Measurements from ENCODE around the gene ANGEL1.

The ANGEL1 gene

DNA sequence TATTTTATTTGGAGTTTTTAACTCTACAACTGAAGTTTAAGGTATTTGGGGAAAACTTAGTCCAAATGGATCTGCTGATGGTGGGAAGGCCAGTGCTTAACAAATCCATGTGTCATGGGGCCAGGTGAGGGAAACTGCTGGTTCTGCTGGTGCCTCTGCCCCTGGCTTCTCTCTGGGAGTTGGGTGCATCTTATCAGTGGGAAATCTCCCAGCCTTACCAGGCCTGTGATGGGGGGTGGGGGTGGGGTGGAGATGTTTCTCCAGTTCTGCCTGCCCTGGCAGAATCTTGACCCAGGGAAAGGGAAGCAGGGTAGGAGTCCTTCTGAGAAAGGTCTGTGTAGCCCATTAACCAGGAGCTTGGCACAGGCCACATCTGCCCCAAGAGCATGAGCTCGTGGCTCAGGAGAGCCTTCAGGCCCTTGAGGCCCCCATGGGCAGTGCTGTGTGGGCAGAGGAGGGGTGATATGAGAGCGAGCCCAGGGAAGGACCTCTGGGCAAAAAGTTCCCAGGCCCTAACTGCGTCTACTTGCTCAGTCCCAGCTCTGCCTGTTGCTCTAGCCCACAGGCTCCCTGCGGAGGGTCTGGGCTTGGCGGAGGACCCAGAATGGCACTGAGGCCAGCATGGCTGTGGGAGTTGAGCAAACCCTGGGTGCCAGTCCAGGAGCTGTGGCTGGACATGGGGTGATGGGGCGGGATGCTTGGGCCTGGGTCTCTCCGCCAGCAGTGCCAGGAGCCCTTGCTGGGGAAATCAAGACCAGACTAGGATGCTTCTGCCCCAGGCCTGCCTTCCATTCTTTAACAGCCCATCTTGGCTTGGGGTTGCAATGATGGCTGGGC, 33.2 kb downstream of the ANGEL1 start:
- DNase-seq (ENCODE audit: low read depth), result no peak

GRCh38 chr14:76778546-76779215, 34.0 kb downstream of the ANGEL1 start:
- DNase-seq (ENCODE audit: low read depth), result no peak

GRCh38 chr14:76777721-76778120, 35.0 kb downstream of the ANGEL1 start:
- no peak for DNase-seq (ENCODE audit: low read depth)

DNA sequence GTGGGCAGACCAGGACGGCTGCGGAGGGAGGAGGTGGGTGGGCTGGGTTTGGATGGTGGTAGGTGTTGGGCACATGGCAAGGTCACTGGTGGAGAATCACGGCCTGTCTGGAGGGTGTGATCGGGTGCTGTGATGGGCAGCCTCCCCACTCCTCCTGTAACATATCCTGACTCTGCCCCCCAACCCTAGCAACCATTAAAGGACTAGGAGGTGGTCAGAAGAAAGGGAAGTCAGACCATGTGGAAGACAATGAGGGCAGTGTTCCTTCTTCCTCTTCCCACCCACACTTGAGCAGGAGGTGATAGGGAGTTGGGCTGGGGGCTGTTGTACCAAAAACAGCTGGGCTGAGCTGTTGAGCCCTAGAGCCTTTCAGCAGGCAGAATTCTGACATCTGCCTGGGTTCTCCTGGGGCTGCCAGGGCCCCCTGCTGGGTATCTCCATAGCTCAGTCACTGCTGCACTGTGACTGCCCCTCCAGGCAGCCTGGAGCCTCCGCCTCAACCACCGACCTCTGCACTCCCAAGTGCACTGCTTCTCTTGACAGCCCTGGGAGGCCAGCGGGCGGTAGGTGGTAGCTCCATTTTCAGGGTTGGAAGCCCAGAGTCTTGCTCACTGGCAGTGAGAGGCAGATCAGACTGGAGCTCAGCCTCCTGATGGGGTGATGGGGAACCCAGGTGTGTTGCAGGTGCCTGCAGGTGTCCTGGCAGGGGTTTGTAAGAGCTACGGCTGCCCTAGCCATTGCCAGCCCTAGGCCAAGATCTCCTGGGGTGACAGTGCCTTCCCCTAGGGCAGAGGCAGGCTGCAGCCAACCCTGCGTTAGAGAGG, 36.0 kb downstream of the ANGEL1 start:
- DNase-seq (ENCODE audit: low read depth), result no peak

GRCh38 chr14:76775695-76776427, 36.8 kb downstream of the ANGEL1 start:
- DNase-seq (ENCODE audit: low read depth), result no peak

DNA sequence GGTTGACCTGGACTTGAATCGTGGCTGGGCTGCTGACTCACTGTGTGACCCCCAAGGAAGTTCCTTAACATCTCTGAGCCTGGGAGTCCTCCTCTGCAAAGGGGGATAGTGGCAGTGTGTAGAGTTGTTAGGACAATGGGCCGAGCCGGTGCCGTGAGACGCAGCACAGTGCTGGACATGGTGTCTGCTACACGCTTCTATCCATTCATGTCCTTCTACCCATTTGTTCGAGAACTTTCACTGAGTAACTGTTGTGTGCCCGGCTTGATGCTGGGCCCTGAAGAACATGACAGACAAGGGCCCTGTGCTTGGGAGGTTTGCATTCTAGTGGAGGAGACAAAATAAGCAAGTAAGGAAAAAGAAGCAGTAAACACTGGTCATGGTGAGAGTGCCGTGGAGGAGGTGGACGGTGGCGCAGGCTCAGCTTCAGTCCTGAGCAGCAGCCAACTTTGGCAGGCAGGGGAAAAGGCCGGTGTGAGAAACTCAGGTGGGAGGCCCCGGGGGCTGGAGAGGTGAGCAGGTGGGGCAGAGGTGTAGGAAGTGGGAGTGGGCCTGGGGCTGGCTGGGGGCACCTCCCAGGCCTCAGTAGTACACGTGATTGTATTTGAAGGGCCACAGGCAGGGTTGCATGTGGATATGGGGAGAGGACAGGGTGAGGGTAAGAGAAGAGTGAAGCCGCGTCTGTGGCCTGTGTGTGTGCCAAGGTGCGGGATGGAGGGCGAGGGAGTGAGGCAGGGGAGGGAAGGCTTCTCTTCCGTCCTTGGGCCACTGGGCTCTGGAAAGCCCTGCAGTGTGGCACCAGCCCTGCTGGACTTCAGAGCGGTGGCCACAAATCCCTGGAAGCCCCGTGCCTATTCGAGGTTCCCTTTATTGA, 37.6 kb downstream of the ANGEL1 start:
- no peak for DNase-seq (ENCODE audit: low read depth)

DNA sequence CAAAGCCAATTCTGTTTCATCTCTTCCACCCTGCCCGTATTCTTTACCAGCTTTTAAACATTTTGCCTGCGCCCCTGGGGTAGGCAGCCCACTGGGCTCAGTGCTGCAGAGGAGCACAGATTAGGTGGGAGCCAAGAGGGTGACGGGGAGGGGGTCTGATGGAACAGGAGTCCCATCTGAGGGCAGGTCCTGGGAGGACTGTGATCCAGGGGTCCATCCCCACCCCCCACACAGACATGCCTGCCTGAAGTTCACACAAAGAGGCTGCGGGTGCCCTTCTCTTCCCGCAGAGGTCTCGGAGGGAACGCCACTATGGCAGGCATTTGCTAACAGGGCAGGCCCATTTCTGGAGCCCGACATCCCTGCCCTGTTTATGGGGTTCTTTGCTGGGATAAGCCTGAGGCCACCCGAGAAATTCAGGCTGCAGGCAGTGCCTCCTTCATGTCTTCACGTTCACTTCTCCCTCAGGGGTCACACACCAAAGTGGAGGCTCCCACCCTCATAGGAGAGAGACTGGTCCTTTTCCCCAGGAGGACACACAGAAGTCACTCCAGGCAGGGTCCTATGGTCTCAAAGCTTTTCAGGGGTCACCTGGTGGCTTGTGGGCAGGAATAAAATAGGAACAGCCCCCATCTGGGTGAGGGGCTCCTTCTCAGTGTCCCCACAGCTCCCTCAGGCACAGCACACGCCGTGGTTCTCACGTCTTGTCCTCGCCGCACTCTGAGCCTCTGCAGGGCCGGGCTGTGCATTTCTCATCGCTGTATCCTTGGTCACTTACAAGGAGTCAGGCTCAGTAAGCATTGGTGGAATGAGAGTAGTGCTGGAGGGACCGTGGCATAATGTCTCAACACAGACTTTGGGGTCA, 38.5 kb downstream of the ANGEL1 start:
- DNase-seq (ENCODE audit: low read depth), result no peak

- no peak for DNase-seq (ENCODE audit: low read depth)
Observed at GRCh38 chr14:76773188-76773885, 39.3 kb downstream of the ANGEL1 start.

- no peak for DNase-seq (ENCODE audit: low read depth)
Observed at GRCh38 chr14:76772300-76773187, 40.1 kb downstream of the ANGEL1 start.

DNA sequence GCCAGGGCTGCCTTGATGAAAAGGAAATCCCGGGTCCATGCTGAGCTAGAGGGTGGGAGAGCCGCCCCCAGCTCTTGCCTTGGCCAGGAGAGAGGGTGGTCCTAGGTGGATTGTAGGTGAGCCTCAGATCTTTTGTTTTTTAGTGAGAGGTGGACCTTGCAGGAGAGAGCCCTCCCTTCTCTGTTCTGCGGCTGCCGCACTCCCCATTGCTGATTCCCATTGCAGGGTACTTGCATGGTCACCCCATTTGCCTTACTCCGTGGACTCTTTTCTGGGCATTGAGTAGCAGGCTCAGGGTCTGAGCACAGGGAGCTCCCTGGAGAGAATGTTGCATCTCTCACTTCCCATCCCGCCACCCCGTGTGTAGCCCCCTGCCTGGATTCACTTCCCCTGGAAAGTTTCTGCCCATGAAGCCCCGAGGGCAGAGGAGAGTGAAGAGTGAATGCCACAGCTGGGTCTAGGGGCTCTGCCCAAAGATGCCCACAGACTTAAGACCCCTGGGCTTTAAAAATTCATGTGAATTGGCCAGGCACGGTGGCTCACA, 41.2 kb downstream of the ANGEL1 start:
- DNase-seq (ENCODE audit: low read depth), result no peak

DNA sequence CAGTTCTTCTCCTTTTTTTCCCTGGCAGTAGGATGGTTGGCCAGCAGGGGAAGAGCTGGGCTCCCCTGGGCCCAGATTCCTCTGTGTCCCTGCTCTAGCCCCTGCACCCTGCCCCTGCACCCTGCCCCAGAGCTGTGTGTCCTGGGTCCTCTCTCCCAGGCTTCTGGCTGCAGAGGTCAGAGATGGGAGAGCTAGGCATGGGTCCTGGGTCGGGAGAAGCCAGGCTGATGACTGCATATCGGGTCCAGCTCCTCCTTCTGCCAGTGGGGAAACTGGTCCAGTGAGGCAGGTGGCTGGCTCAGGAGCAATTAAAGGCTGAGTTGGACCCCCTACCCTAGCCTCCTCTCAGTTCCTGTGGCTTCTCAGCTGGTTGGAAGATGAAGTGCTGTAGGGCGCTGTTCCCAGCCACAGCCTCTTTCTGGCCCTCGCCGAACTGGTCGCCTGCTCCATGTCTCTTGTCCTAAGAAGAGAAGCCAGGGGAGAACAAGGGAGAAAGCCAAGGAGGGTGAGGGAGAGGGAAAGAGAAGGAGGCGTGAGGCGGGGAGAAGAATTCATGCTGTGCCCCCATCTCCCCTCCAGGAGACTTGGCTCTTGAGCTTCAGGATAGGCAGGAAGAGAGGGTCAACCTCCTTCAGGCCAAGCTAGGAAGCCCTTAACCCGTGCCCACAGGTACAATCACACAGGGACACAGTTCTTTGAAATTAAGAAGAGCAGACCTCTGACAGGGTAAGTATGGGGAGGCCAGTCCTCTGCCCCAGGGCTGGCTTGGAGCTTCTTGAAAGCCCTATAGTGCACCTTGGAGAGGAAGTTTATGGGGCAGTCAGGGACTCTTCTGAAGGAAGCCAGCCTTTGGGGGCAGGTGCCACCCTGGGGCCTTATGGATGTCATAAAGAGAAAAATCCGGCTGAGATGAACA, 41.9 kb downstream of the ANGEL1 start:
- DNase-seq (ENCODE audit: low read depth), result no peak

DNA sequence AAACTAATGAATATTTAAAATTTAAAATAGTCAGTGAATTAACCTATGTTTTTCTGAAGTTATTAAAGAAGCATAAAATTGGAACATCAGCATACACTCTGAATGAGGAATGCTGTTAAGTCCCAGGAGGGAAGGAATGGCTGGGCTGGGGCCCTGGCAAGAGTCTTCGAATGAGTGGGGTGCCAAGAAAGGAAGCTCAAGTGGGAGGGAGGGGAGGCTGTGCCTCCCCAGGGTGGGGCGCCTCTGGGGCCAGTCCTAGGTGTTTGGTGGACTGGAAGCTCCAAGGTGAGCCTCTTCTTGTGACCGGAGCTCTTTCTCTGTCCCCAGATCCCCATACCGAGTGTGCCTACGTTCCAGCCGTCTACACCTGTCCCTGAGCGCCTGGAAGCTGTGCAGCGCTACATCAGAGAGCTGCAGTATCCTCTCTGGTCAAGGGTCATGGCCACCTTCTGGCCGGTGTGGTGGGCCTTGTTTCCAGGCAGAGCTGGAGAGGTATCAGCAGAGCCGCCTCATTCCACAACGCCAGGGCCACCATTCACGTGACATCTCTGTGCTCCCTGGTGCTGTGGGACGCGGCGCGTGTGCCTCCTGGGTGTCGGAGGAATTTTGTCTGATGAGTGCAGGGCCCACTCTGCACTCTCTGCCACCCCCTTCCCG, 42.9 kb downstream of the ANGEL1 start:
- DNase-seq (ENCODE audit: low read depth), result no peak

DNA sequence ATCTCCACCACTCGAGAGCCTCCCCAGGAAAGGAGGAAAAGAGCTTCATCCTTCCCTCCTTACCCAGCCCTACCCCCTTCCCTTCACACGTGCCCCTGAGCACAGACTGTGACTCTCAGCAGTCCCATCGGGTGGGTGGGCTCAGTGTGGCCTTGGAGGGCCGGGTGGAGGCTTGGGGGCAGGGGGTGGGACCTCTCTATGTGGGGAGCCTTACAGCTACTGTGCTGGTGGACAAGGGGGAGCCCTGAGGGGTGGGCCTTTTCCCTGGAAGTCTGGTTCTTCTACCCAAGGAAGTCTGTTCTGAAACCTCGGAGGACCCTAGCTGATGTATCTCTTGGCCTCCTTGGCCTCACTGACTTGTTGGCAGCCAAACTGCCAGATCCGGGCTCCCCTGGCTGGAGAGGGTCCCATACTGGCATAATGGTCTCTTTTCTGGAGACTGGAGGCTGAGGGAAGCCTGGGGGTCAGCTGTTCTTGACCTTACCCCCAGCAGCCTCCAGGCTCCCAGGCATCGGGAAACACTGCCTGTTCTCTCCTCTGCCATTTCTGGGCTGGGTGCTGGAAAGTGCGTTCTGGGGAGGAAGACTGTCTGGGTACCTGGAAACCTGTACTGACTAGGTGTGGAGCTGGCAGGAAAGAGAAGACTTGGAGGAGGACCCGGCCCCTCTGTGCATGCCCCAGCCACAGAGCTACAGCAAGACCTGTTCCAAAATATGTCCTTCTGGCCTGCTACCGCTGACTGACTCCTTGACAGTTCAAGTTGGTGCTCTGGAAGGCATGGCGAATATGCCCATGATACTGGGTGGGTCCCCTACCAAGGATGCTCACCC, 43.8 kb downstream of the ANGEL1 start:
- DNase-seq (ENCODE audit: low read depth), result no peak

DNA sequence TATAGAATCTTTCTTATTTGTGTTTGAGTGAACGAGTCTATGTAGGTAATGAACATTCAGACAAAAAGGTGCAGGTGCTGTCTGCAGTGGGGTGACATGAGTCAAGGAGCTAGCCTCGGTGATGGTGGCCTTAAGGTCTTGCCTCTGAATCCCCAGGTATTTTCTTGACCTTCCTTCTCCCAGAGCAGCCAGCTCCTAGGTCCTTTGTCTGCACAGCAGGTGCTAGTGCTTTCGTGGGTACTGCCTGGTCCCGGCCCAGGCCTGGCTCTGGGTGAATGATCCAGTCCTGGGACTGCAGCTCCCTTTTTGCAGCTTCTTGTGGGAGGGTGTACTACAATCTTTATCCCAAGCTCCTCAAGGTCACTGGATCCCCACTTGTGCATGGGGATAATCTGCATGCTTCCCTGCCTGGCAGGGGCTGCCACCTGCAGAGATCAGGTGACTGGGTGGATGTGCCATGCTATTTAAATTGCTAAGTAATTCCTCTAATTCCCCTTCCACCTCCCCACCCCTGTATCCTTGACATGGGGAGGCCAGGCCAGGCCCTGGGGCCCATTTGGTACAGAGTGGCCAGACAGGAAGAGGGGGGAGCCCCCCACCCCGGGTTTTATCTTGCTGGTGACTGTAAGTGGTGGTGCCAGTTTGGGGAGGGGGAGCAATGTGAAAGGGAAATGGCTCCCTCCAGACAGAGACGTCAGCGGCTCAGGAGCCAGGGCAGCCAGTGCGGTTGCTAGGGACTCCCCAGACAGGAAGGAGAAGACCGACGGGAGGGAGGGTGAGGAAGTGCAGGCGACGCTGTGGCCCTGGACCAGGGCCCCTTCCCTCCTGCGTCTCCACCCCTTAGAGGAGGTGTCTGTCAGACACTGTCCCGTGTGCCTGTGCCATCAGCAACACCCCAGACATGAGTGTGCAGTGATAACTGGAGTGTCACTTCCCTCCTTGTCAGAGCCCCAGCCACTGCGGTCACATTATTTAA, 44.7 kb downstream of the ANGEL1 start:
- DNase-seq (ENCODE audit: low read depth), result no peak
